ENCODE measurements around the gene PPP1R14B.

The PPP1R14B gene, protein sequence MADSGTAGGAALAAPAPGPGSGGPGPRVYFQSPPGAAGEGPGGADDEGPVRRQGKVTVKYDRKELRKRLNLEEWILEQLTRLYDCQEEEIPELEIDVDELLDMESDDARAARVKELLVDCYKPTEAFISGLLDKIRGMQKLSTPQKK

DNA sequence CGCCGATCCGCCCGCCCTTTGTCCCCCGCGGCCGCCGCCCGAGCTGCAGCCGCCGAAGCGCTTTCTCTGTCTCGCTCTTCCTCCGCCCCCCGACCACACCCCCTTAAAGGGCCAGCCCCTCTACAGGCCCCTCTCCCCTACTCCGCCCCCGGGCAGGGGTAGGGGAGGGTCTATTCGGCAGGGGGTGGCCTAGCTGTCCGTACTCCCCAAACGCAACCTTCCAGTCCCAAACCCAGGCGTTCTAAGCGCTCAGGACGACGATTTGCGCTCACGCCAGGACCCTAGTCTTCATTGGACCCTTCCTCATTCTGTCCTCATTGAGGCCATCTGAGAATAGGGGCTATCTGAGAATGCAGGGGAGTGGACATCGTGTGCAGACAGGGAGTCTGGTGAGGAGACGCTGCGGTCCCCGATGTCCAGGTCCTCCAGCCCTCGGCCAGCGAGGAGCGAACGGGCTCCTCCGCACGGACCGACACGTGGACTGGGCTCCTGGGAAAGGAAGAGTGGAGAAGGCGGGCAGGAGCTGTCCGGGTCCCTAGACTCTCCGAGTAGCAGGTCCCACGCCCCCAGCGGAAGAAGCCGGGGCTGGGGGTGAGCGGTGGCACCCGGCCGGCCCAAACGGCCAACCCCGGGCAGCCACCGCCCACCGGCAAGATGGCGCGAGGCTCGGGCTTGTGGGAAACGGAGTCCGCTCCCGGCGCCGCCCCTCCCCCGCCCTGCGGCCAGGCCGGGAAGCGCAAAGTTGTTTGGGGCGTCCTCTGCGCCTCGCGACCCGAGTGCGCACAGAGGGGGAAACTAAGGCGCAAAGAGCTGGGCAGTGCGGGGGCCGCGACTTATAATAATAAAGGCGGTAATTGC, at the start of gene PPP1R14B:
Gene PPP1R14B (minus strand): TSS at position 73 of the 858 bp plus-strand sequence. CDS start 270 bp downstream, outside the sequence.
- peak within 1 kb of the TSS; percentile 91 for H3K4me3 ChIP-seq (ENCODE audit: low read depth, low read length)
- peak; percentile 51 for DNase-seq (ENCODE audit: low read depth)

DNA sequence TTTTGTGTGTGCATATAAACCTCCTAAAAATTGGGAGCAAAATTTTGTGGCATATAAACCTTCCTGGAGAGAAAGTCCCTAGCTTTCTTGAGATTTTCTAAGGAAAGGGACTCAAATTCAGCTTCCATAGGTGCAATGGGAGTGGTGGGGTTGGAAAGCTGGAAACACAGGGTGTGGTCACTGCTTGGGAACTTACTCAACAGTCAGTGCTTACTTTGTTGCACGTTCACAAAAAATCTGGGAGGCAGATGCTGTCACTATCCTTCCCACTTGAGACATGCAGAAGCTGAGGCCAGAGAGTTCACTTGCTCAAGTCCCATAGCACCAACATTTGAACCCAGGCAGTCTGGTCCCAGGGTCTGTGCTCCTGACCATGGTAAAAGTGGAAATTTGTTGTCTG, 49.5 kb upstream of the PPP1R14B start:
- no peak for DNase-seq (ENCODE audit: low read depth)
- H3K4me3 ChIP-seq (ENCODE audit: low read depth, low read length), result no peak overlapping the region

DNA sequence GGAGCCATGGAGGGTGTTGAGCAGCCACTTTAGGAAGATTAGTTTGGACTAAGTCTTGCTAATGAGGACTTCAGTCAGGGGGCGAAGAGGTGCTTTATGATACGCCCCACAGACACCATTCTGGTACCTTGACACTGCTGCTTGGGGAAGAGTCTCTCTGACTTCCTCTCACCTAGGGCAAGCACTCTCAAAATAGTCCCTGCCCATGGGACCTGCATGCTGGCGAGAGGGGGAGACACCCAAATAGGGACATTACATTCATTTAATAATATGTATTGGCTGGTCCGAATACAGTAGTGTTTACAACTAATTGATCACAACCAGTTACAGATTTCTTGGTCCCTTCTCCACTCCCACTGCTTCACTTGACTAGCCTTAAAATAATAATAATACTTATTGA, 49.0 kb upstream of the PPP1R14B start:
- H3K4me3 ChIP-seq (ENCODE audit: low read depth, low read length), result no peak overlapping the region
- no peak for DNase-seq (ENCODE audit: low read depth)

DNA sequence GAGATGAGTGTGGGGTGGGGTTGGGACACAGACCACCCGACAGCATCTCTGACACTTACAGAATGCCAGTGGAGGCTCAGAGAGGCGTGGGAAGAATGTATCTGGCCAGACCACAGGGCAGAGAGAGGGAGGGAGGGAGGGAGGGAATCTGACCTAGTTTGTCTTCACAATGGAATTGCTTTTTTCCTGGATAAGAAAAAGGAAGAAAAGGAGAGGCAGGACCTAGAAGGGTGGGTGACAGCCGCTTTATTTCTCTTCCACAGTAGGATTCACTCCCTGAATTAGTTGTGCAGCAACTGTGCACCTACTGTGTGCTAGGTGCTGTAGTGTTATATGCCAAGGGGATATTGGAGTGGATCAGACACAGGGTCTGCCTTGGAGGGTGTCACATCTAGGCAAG, 48.0 kb upstream of the PPP1R14B start:
- H3K4me3 ChIP-seq (ENCODE audit: low read depth, low read length), result no peak overlapping the region
- no peak for DNase-seq (ENCODE audit: low read depth)

DNA sequence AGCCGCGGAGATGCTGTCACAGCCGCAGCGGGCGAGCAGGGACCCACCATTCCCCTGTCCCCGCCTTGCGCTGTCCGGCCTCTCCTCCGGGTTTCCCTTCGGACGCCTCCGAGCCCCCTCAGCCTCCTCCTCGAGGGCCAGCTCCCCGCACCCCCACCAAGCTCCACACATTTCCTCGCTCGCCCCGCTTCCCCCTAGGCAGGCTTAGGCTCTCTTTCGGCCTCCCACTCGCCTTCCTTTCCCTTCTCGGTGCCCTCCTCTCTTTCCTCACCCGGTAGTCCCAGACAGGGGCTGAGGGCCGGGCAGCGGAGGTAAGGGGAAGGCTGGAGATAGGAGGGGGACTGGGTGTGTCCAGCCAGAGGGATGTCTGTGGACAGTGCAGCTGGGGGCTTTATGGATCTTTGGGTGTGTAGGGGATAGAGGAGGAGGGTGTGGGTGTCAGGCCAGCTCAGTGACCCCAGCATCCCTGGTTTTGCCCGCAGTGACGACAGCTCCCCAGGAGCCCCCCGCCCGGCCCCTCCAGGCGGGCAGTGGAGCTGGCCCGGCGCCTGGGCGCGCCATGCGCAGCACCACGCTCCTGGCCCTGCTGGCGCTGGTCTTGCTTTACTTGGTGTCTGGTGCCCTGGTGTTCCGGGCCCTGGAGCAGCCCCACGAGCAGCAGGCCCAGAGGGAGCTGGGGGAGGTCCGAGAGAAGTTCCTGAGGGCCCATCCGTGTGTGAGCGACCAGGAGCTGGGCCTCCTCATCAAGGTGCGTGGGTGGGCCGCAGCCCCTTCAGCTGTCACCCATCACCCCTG, 45.9 kb upstream of the PPP1R14B start:
- DNase-seq (ENCODE audit: low read depth), result no peak

DNA sequence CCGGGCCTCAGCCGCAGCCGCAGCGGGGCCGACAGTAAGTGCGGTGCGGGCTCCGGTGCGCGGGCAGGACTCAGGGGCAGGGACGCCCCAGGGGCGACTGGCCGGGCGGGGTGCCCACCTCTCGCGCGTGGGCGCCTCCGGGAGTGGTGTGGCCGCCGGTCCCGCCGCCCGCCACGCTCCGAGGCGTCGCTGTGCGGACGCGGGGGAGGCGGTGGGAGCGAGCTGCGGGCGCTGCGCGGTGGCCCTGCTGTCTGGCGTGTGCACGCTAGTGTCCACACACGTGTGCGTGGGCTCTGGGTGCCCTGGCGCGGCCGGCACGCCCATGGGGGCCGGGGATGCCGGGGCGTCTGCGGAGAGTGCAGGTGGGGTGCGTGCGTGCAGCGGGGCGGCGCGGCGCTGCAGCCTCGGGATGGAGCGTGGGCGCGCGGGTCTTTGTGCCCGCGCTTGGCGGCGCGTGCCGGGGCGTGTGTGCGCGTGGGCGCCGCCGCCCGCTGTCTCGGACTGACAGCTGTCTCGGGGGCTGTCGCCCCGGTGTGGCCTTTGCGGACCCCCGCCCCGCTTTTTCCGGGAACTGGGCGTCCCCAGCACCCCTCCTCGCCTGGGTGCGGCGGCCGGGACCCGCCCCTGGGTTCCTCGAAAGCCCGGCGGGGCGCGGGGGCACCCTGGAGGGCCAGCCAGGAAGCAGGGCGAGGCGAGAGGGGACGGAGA, 45.2 kb upstream of the PPP1R14B start:
- no peak for DNase-seq (ENCODE audit: low read depth)
- H3K4me3 ChIP-seq (ENCODE audit: low read depth, low read length), result peak overlapping the region; percentile 38

More for the DNA sequence above, 45.9 kb upstream of the PPP1R14B start:
- peak overlapping the region; percentile 38 for H3K4me3 ChIP-seq (ENCODE audit: low read depth, low read length)

DNA sequence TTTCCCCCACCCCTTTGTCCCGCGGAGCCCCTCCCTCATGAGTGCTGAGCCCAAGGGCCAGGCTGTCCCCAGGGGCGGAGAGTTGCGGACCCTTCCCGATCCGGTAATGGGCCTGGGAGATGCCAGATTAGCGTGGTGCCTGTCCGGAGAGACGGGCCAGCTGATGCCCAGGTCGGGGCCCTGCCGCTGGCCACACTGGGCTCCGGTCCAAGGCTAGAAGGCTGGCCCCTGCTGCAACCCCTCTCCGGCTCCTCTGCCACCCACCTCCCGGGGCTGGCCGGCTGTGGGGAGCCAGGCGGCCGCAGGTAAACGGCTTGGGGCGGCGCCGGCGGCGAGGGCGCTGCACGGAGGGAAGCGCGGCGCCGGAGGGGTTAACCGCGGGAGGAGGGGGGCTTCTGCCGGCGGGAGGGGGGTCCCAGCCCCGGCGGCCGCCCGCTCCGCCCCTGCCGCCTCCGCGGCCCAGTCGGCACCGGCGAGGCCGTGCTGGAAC, 44.6 kb upstream of the PPP1R14B start, which contains the start of gene KCNK4:
Gene KCNK4 (plus strand): TSS at position 41 of the 490 bp plus-strand sequence. CDS start 1,717 bp downstream, outside the sequence.
- peak within 1 kb of the TSS; percentile 38 for H3K4me3 ChIP-seq (ENCODE audit: low read depth, low read length)
- DNase-seq (ENCODE audit: low read depth), result no peak

DNA sequence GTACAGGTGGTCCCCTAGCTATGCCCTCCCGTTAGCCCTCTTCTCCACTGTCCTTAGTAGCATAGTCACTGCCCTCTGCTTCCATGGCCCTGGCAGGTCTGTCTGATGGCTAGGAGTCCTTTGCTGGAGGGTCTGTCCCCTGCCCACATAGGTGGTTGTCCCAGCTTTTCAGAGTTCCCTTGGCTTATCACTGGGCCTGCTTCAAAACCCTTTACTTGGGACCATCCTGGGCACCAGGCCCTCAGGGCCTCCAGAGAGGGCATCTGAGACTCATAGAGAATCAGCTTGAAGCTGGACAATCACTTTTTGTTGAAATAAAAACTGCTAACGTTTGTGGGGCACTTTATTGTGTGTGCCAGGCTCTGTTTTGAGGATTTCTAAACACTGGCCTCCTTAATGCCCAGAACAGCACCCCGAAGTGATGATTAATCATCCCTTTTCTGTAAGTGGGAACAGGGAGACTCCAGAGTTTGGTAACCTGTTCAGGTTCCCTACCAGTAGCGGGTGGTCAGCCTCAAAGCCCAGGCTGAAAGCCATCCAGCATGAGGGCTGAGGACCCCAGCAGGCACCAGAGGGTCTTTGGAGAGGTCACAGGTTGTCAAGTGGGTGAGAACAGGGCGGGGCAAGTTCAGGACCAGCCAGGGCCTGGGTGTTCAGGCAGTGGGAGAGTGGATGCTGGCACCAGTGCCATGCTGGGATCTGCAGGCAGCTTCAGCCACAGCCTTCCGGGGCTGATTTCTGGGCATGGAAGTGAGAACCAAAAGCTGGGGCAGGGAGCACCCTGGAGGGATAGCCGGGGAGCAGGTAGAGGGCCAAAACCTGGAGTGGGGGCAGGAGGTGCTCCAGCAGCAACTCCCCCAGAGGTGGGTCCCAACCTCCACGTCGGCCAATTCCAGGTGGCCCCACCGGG, 43.9 kb upstream of the PPP1R14B start:
- DNase-seq (ENCODE audit: low read depth), result no peak
- H3K4me3 ChIP-seq (ENCODE audit: low read depth, low read length), result no peak overlapping the region

DNA sequence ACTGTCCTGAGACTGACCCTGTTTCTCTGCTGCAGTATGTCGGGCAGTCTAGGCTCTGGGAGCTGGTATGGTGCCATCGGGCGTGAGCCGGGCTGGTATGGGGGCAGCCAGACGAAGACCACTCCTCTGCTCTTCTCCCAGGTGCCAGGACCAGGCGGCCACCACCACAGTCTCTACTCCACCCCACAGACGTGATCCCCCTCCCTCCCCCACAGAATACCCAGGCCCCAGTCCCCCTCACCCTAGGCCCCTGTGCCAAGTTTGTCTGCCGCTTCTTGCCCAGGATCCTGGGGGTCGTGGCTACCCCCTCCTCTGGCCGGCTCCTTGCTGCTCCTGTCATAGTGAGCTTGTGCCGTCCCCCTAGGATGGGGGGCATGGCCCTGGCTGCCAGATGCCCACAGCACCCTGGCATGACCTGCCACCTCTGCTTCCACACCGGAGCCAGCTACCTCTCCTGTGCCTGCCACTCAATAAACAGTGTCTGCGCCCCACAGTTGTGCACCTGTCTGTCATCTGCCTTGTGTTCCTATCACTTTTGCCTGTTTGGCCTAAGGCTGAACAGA, 42.3 kb upstream of the PPP1R14B start:
- no peak overlapping the region for H3K4me3 ChIP-seq (ENCODE audit: low read depth, low read length)

DNA sequence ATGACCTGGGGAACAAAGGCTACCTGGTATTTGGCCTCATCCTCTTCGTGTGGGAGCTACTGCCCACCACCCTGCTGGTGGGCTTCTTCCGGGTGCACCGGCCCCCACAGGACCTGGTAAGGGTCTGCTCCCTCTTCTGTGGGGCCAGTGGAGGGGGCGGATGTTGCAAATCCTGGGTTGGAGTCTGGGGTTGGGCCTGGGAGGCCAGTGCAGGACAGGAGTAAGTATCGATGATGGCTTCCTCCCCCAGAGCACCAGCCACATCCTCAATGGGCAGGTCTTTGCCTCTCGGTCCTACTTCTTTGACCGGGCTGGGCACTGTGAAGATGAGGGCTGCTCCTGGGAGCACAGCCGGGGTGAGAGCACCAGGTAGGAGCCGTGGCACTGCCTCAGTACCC, 41.6 kb upstream of the PPP1R14B start:
- DNase-seq (ENCODE audit: low read depth), result no peak
- H3K4me3 ChIP-seq (ENCODE audit: low read depth, low read length), result no peak overlapping the region

More for the DNA sequence above, 42.3 kb upstream of the PPP1R14B start:
- no peak for DNase-seq (ENCODE audit: low read depth)

DNA sequence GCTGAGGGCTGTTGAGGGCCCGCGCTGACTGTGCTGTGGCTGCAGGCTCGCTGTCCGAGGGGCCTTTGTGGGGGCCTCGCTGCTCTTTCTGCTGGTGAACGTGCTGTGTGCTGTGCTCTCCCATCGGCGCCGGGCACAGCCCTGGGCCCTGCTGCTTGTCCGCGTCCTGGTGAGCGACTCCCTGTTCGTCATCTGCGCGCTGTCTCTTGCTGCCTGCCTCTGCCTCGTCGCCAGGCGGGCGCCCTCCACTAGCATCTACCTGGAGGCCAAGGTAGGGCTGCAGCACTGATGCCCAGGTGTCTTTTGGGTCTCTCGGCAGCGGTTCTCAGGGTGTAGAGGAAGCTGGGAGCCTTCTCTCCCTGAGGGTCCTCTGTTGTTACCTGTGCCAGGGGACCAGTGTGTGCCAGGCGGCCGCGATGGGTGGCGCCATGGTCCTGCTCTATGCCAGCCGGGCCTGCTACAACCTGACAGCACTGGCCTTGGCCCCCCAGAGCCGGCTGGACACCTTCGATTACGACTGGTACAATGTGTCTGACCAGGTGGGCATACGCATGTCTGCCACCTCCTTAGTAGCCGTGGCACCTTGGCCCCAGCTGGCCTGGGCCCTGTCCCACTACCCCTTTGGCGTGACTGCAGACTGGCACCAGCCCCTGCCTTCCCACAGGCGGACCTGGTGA, 41.1 kb upstream of the PPP1R14B start:
- H3K4me3 ChIP-seq (ENCODE audit: low read depth, low read length), result no peak overlapping the region
- DNase-seq (ENCODE audit: low read depth), result no peak

DNA sequence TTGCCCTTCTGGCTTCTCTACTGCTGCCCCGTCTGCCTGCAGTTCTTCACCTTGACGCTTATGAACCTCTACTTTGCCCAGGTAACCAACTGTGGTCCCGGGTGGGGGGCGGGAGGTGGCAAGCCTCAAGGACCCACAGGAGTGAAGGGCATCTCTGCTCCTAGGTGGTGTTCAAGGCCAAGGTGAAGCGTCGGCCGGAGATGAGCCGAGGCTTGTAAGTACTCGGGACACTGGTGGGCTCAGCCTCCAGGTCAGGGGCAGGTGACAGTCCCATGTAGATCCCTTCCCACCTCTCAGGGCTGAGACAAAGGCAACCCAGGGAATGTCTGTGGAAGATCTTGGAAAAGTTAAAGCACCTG, 40.0 kb upstream of the PPP1R14B start:
- no peak overlapping the region for H3K4me3 ChIP-seq (ENCODE audit: low read depth, low read length)
- no peak for DNase-seq (ENCODE audit: low read depth)

DNA sequence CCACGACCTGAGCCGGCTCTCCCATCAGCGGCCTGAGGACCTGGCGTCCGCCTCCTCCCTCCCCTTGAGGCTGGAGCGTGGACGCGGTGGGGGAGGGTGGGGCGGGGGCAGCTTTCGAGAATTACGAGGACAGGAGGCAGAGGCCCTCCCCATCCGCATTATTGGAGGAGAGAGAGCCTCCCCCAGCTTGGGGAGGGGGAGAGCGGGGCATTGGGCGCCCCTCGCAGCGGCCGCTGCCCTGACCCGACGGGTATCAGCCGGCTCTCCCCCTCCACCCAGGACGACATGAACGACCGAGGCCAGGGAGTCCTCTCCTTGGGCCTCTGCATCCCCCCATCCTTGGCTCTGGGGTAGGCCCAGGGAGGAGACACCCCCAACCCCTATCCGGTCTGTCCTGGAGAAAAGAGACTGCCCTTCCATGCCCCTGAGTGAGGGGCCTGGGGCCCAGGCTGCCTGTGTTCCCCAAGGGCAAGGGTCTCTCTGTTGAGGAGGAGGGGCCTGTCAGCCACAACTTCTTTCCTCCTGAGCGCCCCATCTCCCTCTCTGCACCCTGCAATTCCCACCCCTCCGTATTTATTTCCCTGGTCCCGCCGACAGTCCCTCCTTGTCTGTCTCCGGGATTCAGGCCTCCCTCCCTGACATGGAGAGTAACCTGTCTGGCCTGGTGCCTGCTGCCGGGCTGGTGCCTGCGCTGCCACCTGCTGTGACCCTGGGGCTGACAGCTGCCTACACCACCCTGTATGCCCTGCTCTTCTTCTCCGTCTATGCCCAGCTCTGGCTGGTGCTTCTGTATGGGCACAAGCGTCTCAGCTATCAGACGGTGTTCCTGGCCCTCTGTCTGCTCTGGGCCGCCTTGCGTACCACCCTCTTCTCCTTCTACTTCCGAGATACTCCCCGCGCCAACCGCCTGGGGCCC, 39.4 kb upstream of the PPP1R14B start:
- H3K4me3 ChIP-seq (ENCODE audit: low read depth, low read length), result peak overlapping the region; percentile 71
- no peak for DNase-seq (ENCODE audit: low read depth)

DNA sequence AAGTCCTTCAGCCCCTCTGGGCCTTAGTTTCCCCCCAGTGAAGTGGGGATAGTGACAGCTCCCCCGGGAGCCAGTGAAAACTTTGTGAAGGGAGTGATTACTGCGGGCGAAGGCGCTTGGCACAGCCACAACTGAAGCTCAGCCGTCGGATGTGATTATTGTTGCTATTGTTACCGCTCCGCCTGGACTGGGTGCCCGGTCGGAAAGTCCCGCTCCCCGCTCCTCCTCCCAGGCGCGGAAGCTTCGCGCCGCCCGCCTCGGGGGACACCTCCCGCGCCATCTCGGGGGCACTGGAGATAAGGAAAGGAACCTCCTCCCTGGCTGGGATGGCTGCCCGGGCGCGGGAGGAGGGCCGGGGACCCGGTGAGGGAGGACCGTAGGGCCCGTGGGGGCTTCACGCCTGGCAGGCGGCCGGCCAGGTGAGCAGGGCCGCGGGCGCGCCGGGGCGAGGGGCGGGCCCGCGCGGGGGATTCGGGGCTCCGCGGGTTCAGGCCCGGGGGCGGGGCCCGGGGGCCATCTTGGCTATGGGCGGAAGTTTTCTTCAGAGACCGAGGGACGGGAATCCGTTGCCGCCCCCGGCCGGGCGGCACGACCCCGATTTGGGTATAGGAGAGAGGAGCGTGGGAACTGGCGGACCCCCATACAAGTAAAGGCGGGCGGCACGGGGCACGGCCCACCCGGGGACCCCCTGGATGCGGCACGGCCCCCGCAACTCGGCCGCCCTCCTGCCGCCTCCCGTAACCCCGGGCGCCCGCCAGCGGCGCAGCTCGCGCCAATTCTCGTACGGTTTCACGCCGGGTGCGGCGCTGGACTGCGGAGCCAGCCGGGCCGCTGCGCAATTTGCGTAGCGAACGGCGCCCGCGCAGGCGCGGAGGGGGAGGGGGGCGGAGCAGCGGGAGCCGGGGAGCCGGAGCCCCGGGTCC, 38.5 kb upstream of the PPP1R14B start, which contains the start of gene GPR137:
Gene GPR137 (plus strand): TSS at position 887 of the 923 bp plus-strand sequence. CDS start 677 bp downstream, outside the sequence.
- H3K4me3 ChIP-seq (ENCODE audit: low read depth, low read length), result peak within 1 kb of the TSS; percentile 71
- DNase-seq (ENCODE audit: low read depth), result no peak

All from skeletal muscle cell (primary cell).